Tibial artery (tissue), 4 donors: ENCODE results near the gene TFAP2A.

Experiments used
- DNase-seq, 2 donors: peaks; one replicate each; pipeline ENCODE4 v3.0.0-alpha.2; 2019
- H3K27ac ChIP-seq, 2 donors: fragments of 200-600 bp; sonication (generic) in 1 of 2; 1 replicate in 1 of 2; 2 replicates in 1 of 2; pipeline ENCODE4 v1.5.1; 2018 to 2019; ENCODE audit warnings: mild to moderate bottlenecking in 1 of 2
- H3K27me3 ChIP-seq, 2 donors: fragments of 200-600 bp; sonication (generic) in 1 of 2; one replicate each; pipeline versions ENCODE4 v1.5.1 to v1.6.0; 2016 to 2019
- H3K36me3 ChIP-seq, 3 donors: fragments of 200-600 bp; sonication (generic) in 2 of 3; one replicate each; pipeline ENCODE4 v1.5.1; 2016 to 2019; ENCODE audit warnings: mild to moderate bottlenecking in 2 of 3
- H3K4me1 ChIP-seq, 4 donors: fragments of 200-600 bp; sonication (generic) in 2 of 4; 1 replicate in 3 of 4; 2 replicates in 1 of 4; pipeline ENCODE4 v1.5.1; 2016 to 2019
- H3K4me3 ChIP-seq, 2 donors: fragments of 200-600 bp; sonication (generic) in 1 of 2; 1 replicate in 1 of 2; 2 replicates in 1 of 2; pipeline ENCODE4 v1.5.1; 2018 to 2019; ENCODE audit warnings: mild to moderate bottlenecking in 2 of 2
- H3K9me3 ChIP-seq, 3 donors: fragments of 200-600 bp; sonication (generic) in 1 of 3; one replicate each; pipeline ENCODE4 v1.5.1; 2016 to 2019
- intact Hi-C: fragments of 100-400 bp; cut with DNase I; formaldehyde crosslinking; loops from one replicate; pipeline ENCODE4 v1.15.0; 2023; ENCODE audit warnings: low total_unique reads
- TF ChIP-seq, protein P1 (sequence below), 2 experiments: fragments of 200-600 bp in 1 of 2; fragments of 450-650 bp in 1 of 2; IDR thresholded peaks; one replicate each; pipeline ENCODE4 v1.5.1; 2017 to 2019; ENCODE audit warnings: antibody characterized with exemption in 2 of 2, mild to moderate bottlenecking in 1 of 2, moderate library complexity in 1 of 2

The TFAP2A gene

DNA sequence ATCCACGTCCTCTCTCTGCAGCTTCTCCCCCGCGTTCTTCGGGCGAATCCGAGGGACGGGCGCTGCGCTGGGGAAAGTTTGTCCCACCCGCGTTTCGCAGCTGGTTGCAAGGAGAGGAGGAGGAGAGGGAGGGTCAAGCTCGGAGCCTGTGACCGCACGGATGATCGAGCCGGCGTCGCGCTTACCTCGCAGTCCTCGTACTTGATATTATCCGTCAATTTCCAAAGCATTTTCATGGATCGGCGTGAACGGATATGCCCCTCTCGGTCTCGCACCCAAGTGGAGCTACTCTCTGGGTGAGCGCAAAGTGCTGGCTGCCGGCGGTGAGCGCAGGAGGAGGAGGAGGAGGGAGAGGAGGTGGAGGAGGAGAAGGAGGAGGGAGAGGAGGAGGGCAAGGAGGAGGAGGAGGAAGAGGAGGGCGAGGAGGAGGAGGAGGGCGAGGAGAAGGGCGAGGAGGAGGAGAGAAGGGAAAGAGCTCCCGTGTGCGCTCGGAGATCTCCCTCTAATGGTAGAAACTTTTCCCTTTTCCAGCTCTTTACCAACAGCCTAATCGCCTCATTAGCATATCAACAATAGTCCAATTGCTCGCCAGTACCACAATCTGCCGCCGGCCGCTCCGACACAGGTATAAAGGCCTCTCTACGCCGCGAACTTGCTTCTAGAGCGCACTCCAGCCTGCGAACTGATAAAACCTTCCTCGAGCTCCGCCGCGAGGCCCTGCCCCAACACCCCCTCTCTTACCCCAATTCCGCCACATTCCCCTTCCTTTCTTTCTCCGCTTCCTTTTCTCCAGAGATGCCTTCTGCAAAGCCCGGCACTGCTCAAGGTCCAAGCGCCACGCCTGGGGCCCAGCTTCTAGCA, at the start of gene TFAP2A:
TSS of gene TFAP2A (minus strand) at position 319 of the 861 bp plus-strand sequence. CDS start at position 236, 83 bp downstream.
- TF ChIP-seq, protein P1, sequence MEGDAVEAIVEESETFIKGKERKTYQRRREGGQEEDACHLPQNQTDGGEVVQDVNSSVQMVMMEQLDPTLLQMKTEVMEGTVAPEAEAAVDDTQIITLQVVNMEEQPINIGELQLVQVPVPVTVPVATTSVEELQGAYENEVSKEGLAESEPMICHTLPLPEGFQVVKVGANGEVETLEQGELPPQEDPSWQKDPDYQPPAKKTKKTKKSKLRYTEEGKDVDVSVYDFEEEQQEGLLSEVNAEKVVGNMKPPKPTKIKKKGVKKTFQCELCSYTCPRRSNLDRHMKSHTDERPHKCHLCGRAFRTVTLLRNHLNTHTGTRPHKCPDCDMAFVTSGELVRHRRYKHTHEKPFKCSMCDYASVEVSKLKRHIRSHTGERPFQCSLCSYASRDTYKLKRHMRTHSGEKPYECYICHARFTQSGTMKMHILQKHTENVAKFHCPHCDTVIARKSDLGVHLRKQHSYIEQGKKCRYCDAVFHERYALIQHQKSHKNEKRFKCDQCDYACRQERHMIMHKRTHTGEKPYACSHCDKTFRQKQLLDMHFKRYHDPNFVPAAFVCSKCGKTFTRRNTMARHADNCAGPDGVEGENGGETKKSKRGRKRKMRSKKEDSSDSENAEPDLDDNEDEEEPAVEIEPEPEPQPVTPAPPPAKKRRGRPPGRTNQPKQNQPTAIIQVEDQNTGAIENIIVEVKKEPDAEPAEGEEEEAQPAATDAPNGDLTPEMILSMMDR (IDR thresholded peaks at IDR 0.05) = no peak
- H3K4me3 ChIP-seq = peak within 1 kb of the TSS; percentile 72 to 78
- H3K27me3 ChIP-seq = peaks cover 4 to 97% of the 10 kb centered on the region in 2 donors
- peaks cover 9 to 52% (median 41%) of the 10 kb centered on the region in 4 donors for H3K4me1 ChIP-seq
- intact Hi-C loops = no loop called here
- H3K9me3 ChIP-seq = no peaks in the 10 kb centered on the region
- DNase-seq = no peak
- no peak within 1 kb of the TSS for H3K27ac ChIP-seq
- H3K36me3 ChIP-seq = no peaks in the 10 kb centered on the region

DNA sequence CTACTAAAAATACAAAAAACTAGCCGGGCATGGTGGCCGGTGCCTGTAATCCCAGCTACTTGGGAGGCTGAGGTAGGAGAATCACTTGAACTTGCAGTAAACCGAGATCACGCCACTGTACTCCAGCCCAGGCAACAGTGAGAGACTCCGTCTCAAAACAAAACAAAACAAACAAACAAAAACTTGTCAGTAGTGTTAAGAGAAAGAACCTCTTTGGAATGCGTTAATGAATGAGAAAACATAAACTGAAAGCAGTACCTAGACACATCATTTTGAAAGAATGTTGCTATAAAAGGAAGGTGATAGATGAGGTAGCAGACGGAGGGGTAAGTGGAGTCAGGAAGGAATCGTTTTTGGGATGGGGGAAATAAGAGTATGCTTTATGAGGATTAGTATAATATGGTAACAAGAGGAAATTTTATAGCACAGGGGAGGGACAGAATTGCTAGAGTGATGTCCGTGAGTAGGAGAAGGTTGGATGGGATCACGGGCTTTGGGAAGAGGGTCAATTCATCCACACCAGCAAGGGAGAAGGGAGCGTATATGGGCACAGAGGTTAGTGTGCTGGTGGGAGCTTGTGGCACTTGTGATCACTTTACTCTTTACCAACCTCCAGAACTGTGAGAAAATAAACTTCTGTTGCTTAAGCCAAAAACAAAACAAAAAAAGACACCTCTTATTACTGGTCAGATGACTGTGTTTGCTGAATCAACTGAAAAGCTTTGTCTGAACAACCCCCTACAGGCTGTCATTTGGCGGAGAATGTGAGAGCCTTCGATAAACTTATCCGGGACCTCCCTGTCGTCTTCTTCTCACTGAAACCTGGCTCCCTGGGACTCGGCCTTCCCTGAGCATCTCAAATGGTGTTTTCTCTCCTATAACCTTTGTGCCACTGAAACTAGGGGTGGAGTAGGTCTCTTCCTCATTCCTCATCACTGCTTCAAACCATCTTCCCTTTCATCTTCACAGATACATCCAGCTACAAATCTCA, 48.9 kb upstream of the TFAP2A start:
- Histone ChIP-seq H3K27ac (no peak overlapping the region), H3K36me3 (no peaks in the 10 kb centered on the region), H3K9me3 (no peaks in the 10 kb centered on the region), H3K27me3 (peaks cover 0 to 3% of the 10 kb centered on the region in 2 donors), H3K4me3 (no peak overlapping the region), H3K4me1 (no peaks in the 10 kb centered on the region)
- intact Hi-C loops = no loop called here
- TF ChIP-seq, protein P1 (IDR thresholded peaks at IDR 0.05) = no peak
- DNase-seq = no peak

DNA sequence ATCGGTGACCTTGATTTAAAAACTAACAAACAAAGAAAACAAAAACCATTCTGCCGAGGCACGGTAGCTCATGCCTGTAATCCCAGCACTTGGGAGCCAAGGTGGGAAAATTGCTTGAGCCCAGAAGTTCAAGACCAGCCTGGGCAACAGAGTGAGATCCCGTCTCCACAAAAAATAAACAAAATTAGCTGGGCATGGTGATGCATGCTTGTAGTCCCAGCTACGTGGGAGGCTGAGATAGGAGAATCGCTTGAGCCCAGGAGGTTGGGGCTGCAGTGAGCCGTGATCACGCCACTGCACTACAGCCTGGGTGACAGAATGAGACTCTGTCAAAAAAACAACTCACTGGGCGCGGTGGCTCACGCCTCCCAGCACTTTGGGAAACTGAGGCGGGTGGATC, 48.2 kb upstream of the TFAP2A start:
- H3K27ac ChIP-seq = no peak overlapping the region
- no peaks in the 10 kb centered on the region for H3K9me3 ChIP-seq
- DNase-seq = no peak
- H3K4me3 ChIP-seq = no peak overlapping the region
- intact Hi-C loops = no loop called here
- TF ChIP-seq, protein P1 (IDR thresholded peaks at IDR 0.05) = no peak
- H3K27me3 ChIP-seq = peaks cover 0 to 2% of the 10 kb centered on the region in 2 donors
- H3K4me1 ChIP-seq = no peaks in the 10 kb centered on the region
- H3K36me3 ChIP-seq = no peaks in the 10 kb centered on the region

DNA sequence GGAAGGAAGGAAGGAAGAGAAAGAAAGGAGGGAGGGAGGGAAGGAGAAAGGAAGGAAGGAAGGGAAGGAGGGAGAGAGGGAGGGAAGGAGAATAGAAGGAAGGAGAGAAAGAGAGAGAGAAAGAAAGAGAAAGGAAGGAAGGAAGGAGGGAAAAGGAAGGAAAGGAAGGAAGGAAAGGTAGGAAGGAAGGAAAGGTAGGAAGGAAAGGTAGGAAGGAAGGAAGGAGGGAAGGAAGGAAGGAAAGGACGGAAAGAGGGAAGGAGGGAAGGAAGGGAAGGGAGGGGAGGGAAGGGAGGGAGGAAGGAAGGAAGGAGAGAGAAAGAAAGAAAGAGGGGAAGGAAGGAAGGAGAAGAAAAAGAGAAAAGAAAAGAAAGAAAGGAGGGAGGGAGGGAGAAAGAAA, 47.0 kb upstream of the TFAP2A start:
- no peaks in the 10 kb centered on the region for H3K36me3 ChIP-seq
- intact Hi-C loops = no loop called here
- H3K9me3 ChIP-seq = no peaks in the 10 kb centered on the region
- TF ChIP-seq, protein P1 (IDR thresholded peaks at IDR 0.05) = no peak
- no peak overlapping the region for H3K4me3 ChIP-seq
- H3K4me1 ChIP-seq = no peaks in the 10 kb centered on the region
- DNase-seq = no peak
- no peak overlapping the region for H3K27ac ChIP-seq
- H3K27me3 ChIP-seq = no peaks in the 10 kb centered on the region

DNA sequence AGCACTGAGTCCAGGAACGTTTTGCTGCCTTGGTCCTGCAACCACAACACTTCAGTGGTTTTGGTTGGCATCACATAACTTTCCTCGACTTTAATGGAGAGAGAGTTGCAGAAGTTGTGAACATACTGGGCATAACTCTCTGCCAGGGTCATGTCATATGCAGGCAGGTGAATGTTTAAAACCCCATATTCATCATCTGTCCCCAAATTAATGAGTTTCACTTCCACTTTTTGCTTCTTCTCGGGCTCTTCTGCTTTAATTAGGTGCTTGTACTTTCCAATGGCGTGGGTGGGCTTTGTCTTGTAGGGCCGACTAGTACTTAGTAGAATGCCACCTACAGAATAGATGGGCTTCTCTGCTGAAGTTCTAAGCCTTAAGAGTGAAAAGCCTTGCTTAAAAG, 45.2 kb upstream of the TFAP2A start:
- intact Hi-C loops = no loop called here
- Histone ChIP-seq H3K9me3 (no peaks in the 10 kb centered on the region), H3K27me3 (no peaks in the 10 kb centered on the region), H3K36me3 (no peaks in the 10 kb centered on the region), H3K27ac (no peak overlapping the region), H3K4me1 (no peaks in the 10 kb centered on the region), H3K4me3 (no peak overlapping the region)
- no peak for DNase-seq
- TF ChIP-seq, protein P1 (IDR thresholded peaks at IDR 0.05) = no peak
